Mesenteric fat pad (tissue), 1 donor: ENCODE data around the gene FASN. TPM values are rescaled to one million over a fixed set of nuclear protein-coding genes. Genes with fewer than 3 reads are reported as not detected.

Source experiments
- DNase-seq: peaks from one replicate; pipeline ENCODE4 v3.0.0-alpha.2; 2020; ENCODE audit warnings: low spot score
- total RNA-seq: library from RNA; stranded (reverse); fragmentation: NEBNext Ultra II Directional; extraction: Animal tissue kit (Norgen Biotek cat#: 25700); gene quantifications from one replicate; pipeline ENCODE4 v1.2.1, GENCODE V29; 2021
- donor health status: DM: yes; HTN: yes; CAD: no.

Gene FASN
- total RNA-seq, 1 donor from 2014 or later = 1,109 TPM

- no peak for DNase-seq
Measured at GRCh38 chr17:82030470-82031302, 67.3 kb downstream of the FASN start.

DNA sequence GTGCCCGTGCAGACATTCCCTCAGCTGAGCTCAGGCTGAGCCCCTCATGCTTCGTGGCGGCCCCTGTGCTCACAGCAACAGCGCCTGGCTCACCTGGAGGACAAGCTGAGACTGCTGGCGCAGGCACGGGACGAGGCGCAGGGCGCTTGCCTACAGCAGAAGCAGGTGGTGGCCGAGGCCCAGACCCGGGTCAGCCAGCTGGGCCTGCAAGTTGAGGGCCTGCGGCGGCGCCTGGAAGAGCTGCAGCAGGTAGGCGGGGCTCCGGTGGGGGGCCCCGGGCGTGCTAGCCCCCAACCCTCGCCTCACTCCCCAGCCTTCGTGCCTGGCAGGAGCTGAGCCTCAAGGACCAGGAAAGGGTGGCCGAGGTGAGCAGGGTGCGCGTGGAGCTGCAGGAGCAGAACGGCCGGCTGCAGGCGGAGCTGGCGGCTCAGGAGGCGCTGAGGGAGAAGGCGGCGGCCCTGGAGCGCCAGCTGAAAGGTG lies 68.0 kb downstream of the FASN start:
- DNase-seq = no peak

DNA sequence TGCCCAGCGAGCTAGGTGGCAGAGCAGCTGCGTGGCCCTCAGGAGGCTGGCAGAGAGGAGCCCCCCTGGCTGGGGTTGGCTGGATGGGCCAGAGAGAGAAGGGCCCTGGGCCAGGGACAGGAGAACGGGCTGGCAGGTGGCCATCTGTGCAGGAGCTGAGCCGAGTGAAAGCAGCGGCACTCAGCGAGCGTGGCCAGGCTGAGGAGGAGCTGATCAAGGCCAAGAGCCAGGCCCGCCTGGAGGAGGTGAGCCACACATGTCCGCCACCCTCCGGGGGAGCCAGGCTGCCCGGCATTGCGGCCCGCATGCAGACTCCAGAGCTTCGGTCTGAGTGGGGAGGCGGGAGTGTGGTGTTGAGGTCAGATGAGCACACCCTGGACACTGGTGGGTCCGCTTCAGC lies 68.6 kb downstream of the FASN start:
- no peak for DNase-seq

DNA sequence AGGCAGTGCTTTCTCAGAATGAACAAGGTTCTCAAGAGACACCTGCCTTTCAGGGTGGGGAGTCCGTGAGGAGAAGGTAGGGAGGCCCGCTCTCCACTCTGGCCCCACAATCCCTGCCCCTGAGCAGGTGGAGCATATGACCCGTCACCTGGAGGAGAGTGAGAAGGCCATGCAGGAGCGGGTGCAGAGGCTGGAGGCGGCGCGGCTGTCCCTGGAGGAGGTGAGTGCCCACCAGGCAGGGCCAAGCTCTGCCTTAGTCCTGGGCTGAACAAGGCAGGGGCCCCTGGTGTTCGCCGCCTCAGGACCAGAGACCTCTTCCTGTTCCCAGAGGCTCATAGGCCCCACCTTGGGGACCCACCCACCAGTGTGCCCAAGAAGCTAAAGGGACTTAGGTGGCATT lies 69.1 kb downstream of the FASN start:
- no peak for DNase-seq

Other genes with a start within 250 kb of the FASN start
- 575 TPM for gene P4HB, start 237.7 kb downstream of the FASN start, total RNA-seq
- 521 TPM for gene ARHGDIA, start 226.9 kb downstream of the FASN start, total RNA-seq
- 46.2 TPM for gene ALYREF, start 206.7 kb downstream of the FASN start, total RNA-seq
- gene ANAPC11, start 206.5 kb downstream of the FASN start, total RNA-seq = 102 TPM
- gene NPB, start 196.0 kb downstream of the FASN start, total RNA-seq = not detected
- gene PCYT2, start 186.8 kb downstream of the FASN start, total RNA-seq = 33.9 TPM
- gene SIRT7, start 180.1 kb downstream of the FASN start, total RNA-seq = 16.9 TPM
- gene MAFG, start 170.5 kb downstream of the FASN start, total RNA-seq = 29.7 TPM
- gene PYCR1, start 160.9 kb downstream of the FASN start, total RNA-seq = 9.5 TPM
- gene MYADML2, start 151.0 kb downstream of the FASN start, total RNA-seq = not detected
- gene NOTUM, start 137.0 kb downstream of the FASN start, total RNA-seq = not detected
- gene ASPSCR1, start 120.6 kb downstream of the FASN start, total RNA-seq = 31.5 TPM
- gene CENPX, start 75.4 kb downstream of the FASN start, total RNA-seq = 47.0 TPM
- gene LRRC45, start 74.9 kb downstream of the FASN start, total RNA-seq = 7.0 TPM
- 15.5 TPM for gene RAC3, start 66.6 kb downstream of the FASN start, total RNA-seq
- gene DCXR, start 60.5 kb downstream of the FASN start, total RNA-seq = 157 TPM
- 46.1 TPM for gene RFNG, start 46.4 kb downstream of the FASN start, total RNA-seq
- 85.8 TPM for gene GPS1, start 46.3 kb downstream of the FASN start, total RNA-seq
- gene DUS1L, start 32.4 kb downstream of the FASN start, total RNA-seq = 103 TPM
- gene CCDC57, start 114.6 kb upstream of the FASN start, total RNA-seq = 24.7 TPM
- gene SLC16A3, start 130.8 kb upstream of the FASN start, total RNA-seq = 65.0 TPM
- 171 TPM for gene CSNK1D, start 175.5 kb upstream of the FASN start, total RNA-seq
- gene CD7, start 219.4 kb upstream of the FASN start, total RNA-seq = 3.2 TPM
- gene SECTM1, start 235.5 kb upstream of the FASN start, total RNA-seq = 14.6 TPM